Keratinocyte (primary cell): ENCODE measurements around the gene PAX9. TPM values are rescaled to one million over a fixed set of nuclear protein-coding genes. Genes with fewer than 3 reads are reported as not detected.

ENCODE experiments used
- DNase-seq: peaks from one replicate; pipeline ENCODE4 v3.0.0-alpha.2; 2011; ENCODE audit warnings: low read depth, missing footprints, low spot score
- FAIRE-seq: peaks from 2 replicates; lab custom pipeline; 2011; peaks lifted over from hg19 to GRCh38; lab: Jason Lieb, UNC
- H2AFZ ChIP-seq: 2 replicates; pipeline ENCODE4 v1.6.0; 2012; ENCODE audit warnings: low read length, control low read depth, inconsistent platforms; ENCODE audit not compliant: control insufficient read depth
- H3K27ac ChIP-seq: 2 replicates; pipeline ENCODE4 v1.5.1; 2011; ENCODE audit warnings: low read length; ENCODE audit not compliant: control insufficient read depth, insufficient read depth
- H3K27me3 ChIP-seq: 3 replicates; pipeline ENCODE4 v1.6.0; 2011; ENCODE audit warnings: low read length; ENCODE audit not compliant: control insufficient read depth, insufficient read depth; ENCODE audit errors: extremely low read depth
- H3K36me3 ChIP-seq, 2 experiments: 2 replicates in 1 of 2; 3 replicates in 1 of 2; pipeline ENCODE4 v1.5.1; 2011; ENCODE audit warnings: low read length in 2 of 2, mild to moderate bottlenecking in 1 of 2; ENCODE audit not compliant: control insufficient read depth in 2 of 2, insufficient read depth in 2 of 2; ENCODE audit errors: extremely low read depth in 1 of 2
- H3K4me1 ChIP-seq: 3 replicates; pipeline ENCODE4 v1.5.1; 2011; ENCODE audit warnings: low read length; ENCODE audit not compliant: control insufficient read depth, insufficient read depth; ENCODE audit errors: extremely low read depth
- H3K4me2 ChIP-seq: 3 replicates; pipeline ENCODE4 v1.6.0; 2011; ENCODE audit warnings: low read depth, low read length; ENCODE audit not compliant: control insufficient read depth, insufficient read depth; ENCODE audit errors: extremely low read depth
- H3K4me3 ChIP-seq, 3 experiments: fragments of 200-600 bp in 1 of 3; sonication (generic) in 1 of 3; 2 replicates in 2 of 3; 3 replicates in 1 of 3; pipeline ENCODE4 v1.5.1; 2011 to 2016; ENCODE audit warnings: low read length in 3 of 3, mild to moderate bottlenecking in 3 of 3, control low read depth in 2 of 3, inconsistent platforms in 1 of 3, low read depth in 1 of 3, mixed read lengths in 1 of 3, mixed run types in 1 of 3, moderate library complexity in 1 of 3; ENCODE audit not compliant: control insufficient read depth in 2 of 3, insufficient read depth in 2 of 3; ENCODE audit errors: extremely low read depth in 1 of 3
- H3K79me2 ChIP-seq: 2 replicates; pipeline ENCODE4 v1.6.0; 2012; ENCODE audit warnings: low read length; ENCODE audit not compliant: control insufficient read depth, insufficient read depth
- H3K9ac ChIP-seq: 3 replicates; pipeline ENCODE4 v1.6.0; 2011; ENCODE audit warnings: low read length; ENCODE audit not compliant: control insufficient read depth, insufficient read depth; ENCODE audit errors: extremely low read depth
- H3K9me1 ChIP-seq: 3 replicates; pipeline ENCODE4 v1.6.0; 2011; ENCODE audit warnings: low read length; ENCODE audit not compliant: control insufficient read depth, insufficient read depth; ENCODE audit errors: extremely low read depth
- H3K9me3 ChIP-seq: 2 replicates; pipeline ENCODE4 v1.5.1; 2012; ENCODE audit warnings: low read depth, low read length; ENCODE audit not compliant: control insufficient read depth
- H4K20me1 ChIP-seq: 3 replicates; pipeline ENCODE4 v1.6.0; 2011; ENCODE audit warnings: low read length; ENCODE audit not compliant: control insufficient read depth, insufficient read depth; ENCODE audit errors: extremely low read depth
- EZH2 ChIP-seq: IDR thresholded peaks from one replicate; pipeline ENCODE4 v1.6.1; 2012; ENCODE audit warnings: inconsistent platforms, mild to moderate bottlenecking, low read length, moderate library complexity
- dilution Hi-C: fragments of 300-500 bp; cut with MboI; formaldehyde crosslinking; loops from one replicate; pipeline ENCODE4 v1.7.0; 2020; ENCODE audit warnings: low sequenced_read_pairs; ENCODE audit not compliant: extremely low pct_ligation_motif_present
- polyA plus RNA-seq, 5 experiments: library from polyadenylated mRNA; depleted of rRNA in 3 of 5; stranded (reverse) in 3 of 5; stranded (forward) in 1 of 5; unstranded in 1 of 5; fragments of >200 nt; gene quantifications; 1 replicate in 1 of 5; 2 replicates in 3 of 5; 3 replicates in 1 of 5; pipeline versions ENCODE4 v1.2.1 to v1.2.3, GENCODE V29; 2011 to 2012; ENCODE audit warnings: missing spikeins in 2 of 5, low read depth in 1 of 5, low replicate concordance in 1 of 5
- TF ChIP-seq, protein P1 (sequence below), 3 experiments: IDR thresholded peaks in 1 of 3; conservative IDR thresholded peaks in 1 of 3; optimal IDR thresholded peaks in 1 of 3; 2 replicates in 2 of 3; 3 replicates in 1 of 3; pipeline versions ENCODE3 to v1.5.1; 2011; ENCODE audit warnings: low read length in 3 of 3, mild to moderate bottlenecking in 3 of 3, moderate library complexity in 2 of 3, control low read depth in 1 of 3, inconsistent platforms in 1 of 3; ENCODE audit not compliant: insufficient read depth in 2 of 3; ENCODE audit errors: extremely low read depth in 1 of 3

The PAX9 gene
- polyA plus RNA-seq, 1 donor (not counting 4 experiments of a cell fraction or from before 2014, with no cell fraction given), result 1.1 TPM

GRCh38 chr14:36656687-36657398 lies 4.8 kb upstream of the PAX9 start:
- H3K9me3 ChIP-seq, result no peaks in the 10 kb centered on the region
- peaks cover 95% of the 10 kb centered on the region for H3K27me3 ChIP-seq
- FAIRE-seq (no peak), DNase-seq (no peak)
- no peak overlapping the region for H2AFZ ChIP-seq
- TF ChIP-seq EZH2, result no peak
- TF ChIP-seq, protein P1, sequence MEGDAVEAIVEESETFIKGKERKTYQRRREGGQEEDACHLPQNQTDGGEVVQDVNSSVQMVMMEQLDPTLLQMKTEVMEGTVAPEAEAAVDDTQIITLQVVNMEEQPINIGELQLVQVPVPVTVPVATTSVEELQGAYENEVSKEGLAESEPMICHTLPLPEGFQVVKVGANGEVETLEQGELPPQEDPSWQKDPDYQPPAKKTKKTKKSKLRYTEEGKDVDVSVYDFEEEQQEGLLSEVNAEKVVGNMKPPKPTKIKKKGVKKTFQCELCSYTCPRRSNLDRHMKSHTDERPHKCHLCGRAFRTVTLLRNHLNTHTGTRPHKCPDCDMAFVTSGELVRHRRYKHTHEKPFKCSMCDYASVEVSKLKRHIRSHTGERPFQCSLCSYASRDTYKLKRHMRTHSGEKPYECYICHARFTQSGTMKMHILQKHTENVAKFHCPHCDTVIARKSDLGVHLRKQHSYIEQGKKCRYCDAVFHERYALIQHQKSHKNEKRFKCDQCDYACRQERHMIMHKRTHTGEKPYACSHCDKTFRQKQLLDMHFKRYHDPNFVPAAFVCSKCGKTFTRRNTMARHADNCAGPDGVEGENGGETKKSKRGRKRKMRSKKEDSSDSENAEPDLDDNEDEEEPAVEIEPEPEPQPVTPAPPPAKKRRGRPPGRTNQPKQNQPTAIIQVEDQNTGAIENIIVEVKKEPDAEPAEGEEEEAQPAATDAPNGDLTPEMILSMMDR (optimal IDR thresholded peaks at IDR 0.05 in 1 of 3, IDR thresholded peaks at IDR 0.05 in 1 of 3, conservative IDR thresholded peaks at IDR 0.05 in 1 of 3; ENCODE audit: extremely low read depth in 1 of 3, insufficient read depth in 2 of 3, low read length in 3 of 3), result no peak
- peak overlapping the region; percentile 49 for H3K4me2 ChIP-seq
- H3K9ac ChIP-seq, result no peak overlapping the region
- peaks cover 6% of the 10 kb centered on the region for H3K4me1 ChIP-seq
- no peaks in the 10 kb centered on the region for H3K79me2 ChIP-seq
- no peak overlapping the region for H3K27ac ChIP-seq
- H3K4me3 ChIP-seq, result peak overlapping the region in 2 of 3 experiments; percentile 15 to 50
- dilution Hi-C loops, result no loop called here
- H4K20me1 ChIP-seq, result no peaks in the 10 kb centered on the region
- H3K36me3 ChIP-seq, result no peaks in the 10 kb centered on the region
- no peaks in the 10 kb centered on the region for H3K9me1 ChIP-seq

DNA sequence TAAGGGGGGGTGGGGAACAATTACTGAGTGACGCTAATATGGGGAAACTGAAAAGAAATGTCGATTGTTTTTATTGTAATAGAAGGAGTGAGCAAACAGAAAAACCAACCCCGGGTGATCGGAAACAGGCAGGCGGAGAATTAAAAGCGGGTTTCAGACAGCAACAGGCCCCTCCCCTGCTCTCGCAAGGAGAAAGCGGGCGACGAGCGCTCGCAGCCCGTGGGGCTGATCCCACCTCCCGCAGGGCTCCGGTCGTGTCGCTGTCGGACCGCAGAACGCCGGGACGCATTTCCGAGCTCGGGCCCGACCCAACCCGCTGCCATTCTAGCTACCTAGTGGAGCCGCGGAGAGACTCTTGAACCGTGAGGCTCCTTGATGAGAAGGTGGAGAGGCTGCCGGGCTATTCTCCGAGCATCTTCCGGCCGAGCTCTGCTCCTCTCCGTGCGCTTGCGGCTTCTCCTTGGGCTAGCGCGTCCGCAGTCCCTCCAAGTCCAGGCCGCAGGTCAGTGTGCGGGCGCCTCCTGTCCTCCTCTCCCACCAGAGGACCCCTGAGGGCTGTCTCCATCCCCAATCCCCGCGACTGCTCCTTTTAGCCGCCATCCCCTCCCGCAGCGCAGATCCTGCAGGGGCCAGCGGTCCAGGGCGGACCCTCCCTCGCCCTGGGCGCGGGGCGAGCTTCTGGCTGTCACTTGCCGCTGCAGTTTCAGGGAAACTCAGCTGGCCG lies 4.1 kb upstream of the PAX9 start:
- peaks cover 10% of the 10 kb centered on the region for H3K4me1 ChIP-seq
- H3K4me2 ChIP-seq, result peak overlapping the region; percentile 49
- FAIRE-seq, result no peak

More for the DNA sequence above, 4.1 kb upstream of the PAX9 start:
- no peak overlapping the region for H3K9ac ChIP-seq
- TF ChIP-seq, protein P1 (optimal IDR thresholded peaks at IDR 0.05 in 1 of 3, IDR thresholded peaks at IDR 0.05 in 1 of 3, conservative IDR thresholded peaks at IDR 0.05 in 1 of 3; ENCODE audit: extremely low read depth in 1 of 3, insufficient read depth in 2 of 3, low read length in 3 of 3), result no peak
- peak; percentile 98 for TF ChIP-seq EZH2
- H2AFZ ChIP-seq, result no peak overlapping the region
- no peak overlapping the region for H3K27ac ChIP-seq
- dilution Hi-C loops, result no loop called here
- no peaks in the 10 kb centered on the region for H3K36me3 ChIP-seq
- no peaks in the 10 kb centered on the region for H3K79me2 ChIP-seq
- H3K4me3 ChIP-seq, result peak overlapping the region in 2 of 3 experiments; percentile 15 to 50
- DNase-seq, result no peak
- H4K20me1 ChIP-seq, result no peaks in the 10 kb centered on the region
- H3K9me3 ChIP-seq, result no peaks in the 10 kb centered on the region
- no peaks in the 10 kb centered on the region for H3K9me1 ChIP-seq
- H3K27me3 ChIP-seq, result peaks cover 93% of the 10 kb centered on the region
